Tracheal epithelial cell (primary cell): Measurements from ENCODE around the gene GCNT1. TPM values are rescaled to one million over a fixed set of nuclear protein-coding genes. Genes with fewer than 3 reads are reported as not detected.

Experiments
- total RNA-seq: library from RNA; depleted of rRNA; stranded (reverse); fragments of >200 nt; gene quantifications from 2 replicates; pipeline ENCODE4 v1.2.1, GENCODE V29; 2014

The GCNT1 gene
- 3.2 and 6.3 TPM in 2 replicates for total RNA-seq

DNA sequence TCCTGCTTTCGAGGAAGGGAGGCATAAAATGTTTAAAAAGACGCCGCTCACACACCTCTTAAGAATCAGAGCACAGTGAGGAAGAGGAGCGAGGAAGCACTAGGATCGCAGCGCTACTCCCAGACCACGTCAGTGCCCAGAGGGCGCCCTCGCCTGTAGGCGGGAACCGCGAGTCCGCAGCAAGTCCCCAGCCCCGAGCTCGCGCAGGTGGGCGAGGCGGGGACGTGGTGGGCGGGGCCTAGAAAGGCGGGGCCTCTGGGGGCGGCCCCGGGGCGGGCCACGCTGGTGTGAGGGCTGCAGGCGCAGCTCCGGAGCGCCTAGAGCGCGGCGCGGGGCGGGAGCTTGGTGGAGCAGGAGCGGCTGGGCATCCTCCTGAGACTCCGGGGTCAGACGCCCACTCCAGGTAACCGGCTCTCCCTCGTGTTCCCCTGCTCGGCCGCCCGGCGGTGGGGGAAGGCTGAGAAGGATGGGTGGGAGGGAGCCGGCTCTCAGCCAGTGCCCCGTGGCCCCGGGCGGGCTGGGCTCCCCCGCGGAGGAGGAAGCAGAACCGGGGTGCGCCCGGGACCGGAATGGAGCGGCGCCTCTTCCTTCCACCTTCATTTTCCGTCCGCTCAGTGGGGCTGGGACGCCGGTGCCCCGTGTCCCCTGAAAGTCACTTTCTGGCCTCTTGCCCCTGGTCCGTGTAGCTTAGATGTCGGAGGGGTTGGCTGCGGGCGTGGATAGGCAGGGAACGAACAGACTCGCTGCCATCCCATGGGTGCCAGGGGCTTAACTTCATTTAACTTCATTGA lies at the start of gene GCNT1:
GCNT1 (plus strand) TSS at position 280 of the 791 bp plus-strand sequence. CDS start 43,200 bp downstream, outside the sequence.

Other genes with a start within 250 kb of the GCNT1 start
- 30.4 and 30.5 TPM in 2 replicates for gene RFK, start 64.8 kb upstream of the GCNT1 start, total RNA-seq